Measurements from ENCODE around the gene ABHD2. TPM values are rescaled to one million over a fixed set of nuclear protein-coding genes. Genes with fewer than 3 reads are reported as not detected.
A peak's percentile ranks its signal among the peaks of the same experiment; 100 is the strongest.

ABHD2 gene
- 100 to 1,000 TPM in 1 of 4 donors, 10 to 100 TPM in 3; 27.4 to 117 (median 54.2) TPM for total RNA-seq

GRCh38 chr15:89087830-89088604 lies at the start of gene ABHD2:
Gene ABHD2 (plus strand): TSS chr15:89088456. CDS start chr15:89116328, 27,872 bp downstream.
- Histone ChIP-seq H3K4me1 (peaks cover 0 to 14% of the 10 kb centered on the region in 2 donors), H3K4me3 (peak within 1 kb of the TSS; percentile 86 to 91), H3K36me3 (no peaks in the 10 kb centered on the region), H3K27ac (peak within 1 kb of the TSS; percentile 88 to 90), H3K27me3 (no peaks in the 10 kb centered on the region), H3K9me3 (no peaks in the 10 kb centered on the region)
- intact Hi-C loops (cut with DNase I; ENCODE audit: low total_unique reads): no loop called here
- TF ChIP-seq CTCF (IDR thresholded peaks at IDR 0.05) (peak in 1 of 4 experiments; percentile 39), POLR2A (IDR thresholded peaks at IDR 0.05) (peak; percentile 88 to 91)
- DNase-seq: peak; percentile 99

GRCh38 chr15:89039142-89039541 lies 49.1 kb upstream of the ABHD2 start:
- H3K4me3 ChIP-seq: no peak overlapping the region
- intact Hi-C loops (cut with DNase I; ENCODE audit: low total_unique reads): no loop called here
- H3K27ac ChIP-seq: peak overlapping the region in 1 of 2 donors; percentile 15

GRCh38 chr15:89041507-89041906 lies 46.7 kb upstream of the ABHD2 start:
- H3K4me3 ChIP-seq: no peak overlapping the region
- no peaks in the 10 kb centered on the region for H3K27me3 ChIP-seq
- intact Hi-C loops (cut with DNase I; ENCODE audit: low total_unique reads): no loop called here
- no peaks in the 10 kb centered on the region for H3K9me3 ChIP-seq
- H3K4me1 ChIP-seq: peaks cover 0 to 6% of the 10 kb centered on the region in 2 donors
- DNase-seq: no peak
- no peaks in the 10 kb centered on the region for H3K36me3 ChIP-seq
- H3K27ac ChIP-seq: peak overlapping the region; percentile 9 to 19
- TF ChIP-seq POLR2A (IDR thresholded peaks at IDR 0.05) (no peak), CTCF (IDR thresholded peaks at IDR 0.05) (no peak)

More at GRCh38 chr15:89039142-89039541, 49.1 kb upstream of the ABHD2 start:
- no peak for DNase-seq
- TF ChIP-seq CTCF (IDR thresholded peaks at IDR 0.05): no peak
- no peak for TF ChIP-seq POLR2A (IDR thresholded peaks at IDR 0.05)
- peaks cover 0 to 6% of the 10 kb centered on the region in 2 donors for H3K4me1 ChIP-seq
- no peaks in the 10 kb centered on the region for H3K27me3 ChIP-seq
- H3K9me3 ChIP-seq: no peaks in the 10 kb centered on the region
- no peaks in the 10 kb centered on the region for H3K36me3 ChIP-seq

GRCh38 chr15:89042387-89042786 lies 45.9 kb upstream of the ABHD2 start:
- Histone ChIP-seq H3K27me3 (no peaks in the 10 kb centered on the region), H3K4me1 (peaks cover 0 to 6% of the 10 kb centered on the region in 2 donors), H3K4me3 (no peak overlapping the region), H3K9me3 (no peaks in the 10 kb centered on the region), H3K36me3 (no peaks in the 10 kb centered on the region), H3K27ac (no peak overlapping the region)
- TF ChIP-seq POLR2A (IDR thresholded peaks at IDR 0.05) (no peak), CTCF (IDR thresholded peaks at IDR 0.05) (no peak)
- DNase-seq: no peak
- intact Hi-C loops (cut with DNase I; ENCODE audit: low total_unique reads): no loop called here
